GM12891 (cell line): ENCODE data around the gene FIBIN.

Experiments used
- POLR2A ChIP-seq: IDR thresholded peaks from 2 replicates; pipeline ENCODE4 v1.6.1; 2011; ENCODE audit warnings: low read depth, low read length, control low read depth
- SPI1 ChIP-seq: IDR thresholded peaks from 2 replicates; pipeline ENCODE4 v1.6.1; 2011; ENCODE audit warnings: low read depth, low read length, control low read depth

DNA sequence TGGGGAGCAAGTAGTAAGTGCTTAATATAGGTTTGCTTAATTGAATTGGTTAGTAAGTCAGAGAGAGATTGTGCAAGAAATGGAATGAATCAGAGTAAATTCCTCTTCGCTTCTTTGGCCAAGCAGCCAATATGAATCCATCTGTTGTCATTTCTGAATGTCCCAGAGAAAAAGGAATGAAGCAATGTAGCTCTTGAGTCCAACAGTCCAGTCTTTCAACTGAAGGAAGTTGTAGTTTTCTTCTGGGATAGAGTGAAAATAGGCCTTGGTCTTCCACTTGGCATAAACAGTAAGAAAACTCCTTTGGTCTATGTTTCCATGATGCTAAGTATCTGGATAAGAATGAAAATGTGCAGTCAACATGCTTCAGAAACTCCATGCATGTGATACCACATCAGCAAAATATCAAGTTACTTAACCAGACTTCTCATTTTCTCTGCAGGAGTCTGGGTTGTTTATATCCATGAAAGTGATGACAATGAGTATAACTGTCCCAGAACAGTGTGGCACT is 1.8 kb upstream of the FIBIN start:
- TF ChIP-seq SPI1 (no peak), POLR2A (no peak)
